H1 (cell line): Measurements from ENCODE around the gene VGLL3. TPM values are rescaled to one million over a fixed set of nuclear protein-coding genes. Genes with fewer than 3 reads are reported as not detected.

ENCODE experiments used
- ASH2L ChIP-seq: fragments of 200-600, 300-600 bp; sonication (generic); IDR thresholded peaks from one replicate; pipeline ENCODE4 v1.7.1; 2017; ENCODE audit warnings: low read length
- CBX5 ChIP-seq: fragments of 300-800, 300-1000 bp; sonication (generic); IDR thresholded peaks from 2 replicates; pipeline ENCODE4 v1.7.1; 2016; ENCODE audit warnings: antibody characterized with exemption, low read length, low read depth
- CHD2 ChIP-seq: IDR thresholded peaks from 2 replicates; pipeline ENCODE4 v1.6.1; 2012; ENCODE audit warnings: low read length, improper control_type of control experiment
- CTBP2 ChIP-seq: IDR thresholded peaks from 2 replicates; pipeline ENCODE4 v1.7.0; 2011; ENCODE audit warnings: borderline replicate concordance, mild to moderate bottlenecking, moderate library complexity, mixed read lengths, low read length; ENCODE audit not compliant: insufficient read depth, insufficient read length
- EP300 ChIP-seq, 2 experiments: IDR thresholded peaks; 1 replicate in 1 of 2; 2 replicates in 1 of 2; pipeline ENCODE4 v1.6.1; 2011 to 2012; ENCODE audit warnings: low read depth in 2 of 2, low read length in 2 of 2, mild to moderate bottlenecking in 2 of 2, borderline replicate concordance in 1 of 2, inconsistent platforms in 1 of 2, moderate library complexity in 1 of 2
- HDAC6 ChIP-seq: IDR thresholded peaks from one replicate; pipeline ENCODE4 v1.7.1; 2012; ENCODE audit warnings: low read depth, mild to moderate bottlenecking, inconsistent platforms, low read length, moderate library complexity
- JUN ChIP-seq: IDR thresholded peaks from 2 replicates; pipeline ENCODE4 v1.6.1; 2011; ENCODE audit warnings: low read depth, mild to moderate bottlenecking, improper control_type of control experiment, low read length
- JUND ChIP-seq: IDR thresholded peaks from 2 replicates; pipeline ENCODE4 v1.6.1; 2011; ENCODE audit warnings: mild to moderate bottlenecking, improper control_type of control experiment, low read length
- KDM4A ChIP-seq: IDR thresholded peaks from one replicate; pipeline ENCODE4 v1.7.1; 2012; ENCODE audit warnings: low read depth, mild to moderate bottlenecking, moderate library complexity, low read length, inconsistent platforms; ENCODE audit not compliant: severe bottlenecking
- POLR2A ChIP-seq, 2 experiments: IDR thresholded peaks; 1 replicate in 1 of 2; 2 replicates in 1 of 2; pipeline ENCODE4 v1.6.1; 2011; ENCODE audit warnings: low read depth in 2 of 2, low read length in 2 of 2, mild to moderate bottlenecking in 2 of 2; ENCODE audit errors: control extremely low read depth in 1 of 2
- POLR2AphosphoS5 ChIP-seq: IDR thresholded peaks from 2 replicates; pipeline ENCODE4 v1.6.1; 2011; ENCODE audit warnings: low read depth, low read length
- SAP30 ChIP-seq: fragments of 300-600 bp; sonication (generic); IDR thresholded peaks from 2 replicates; pipeline ENCODE4 v1.7.1; 2012; ENCODE audit warnings: low read length, moderate library complexity, mild to moderate bottlenecking, inconsistent platforms; ENCODE audit not compliant: insufficient read depth, insufficient replicate concordance
- SP4 ChIP-seq: IDR thresholded peaks from 2 replicates; pipeline ENCODE4 v1.6.1; 2012; ENCODE audit warnings: low read length, inconsistent platforms
- SUZ12 ChIP-seq: fragments of 200-600 bp; sonication (generic); IDR thresholded peaks from 2 replicates; pipeline ENCODE4 v1.6.1; 2012; ENCODE audit warnings: mild to moderate bottlenecking, inconsistent platforms, low read length, moderate library complexity, mixed read lengths
- TAF1 ChIP-seq: IDR thresholded peaks from 2 replicates; pipeline ENCODE4 v1.6.1; 2011; ENCODE audit warnings: mild to moderate bottlenecking, low read depth, low read length
- TBP ChIP-seq: IDR thresholded peaks from 2 replicates; pipeline ENCODE4 v1.6.1; 2011; ENCODE audit warnings: low read depth, low read length, improper control_type of control experiment
- ZNF274 ChIP-seq: IDR thresholded peaks from 2 replicates; pipeline ENCODE4 v1.7.0; 2012; ENCODE audit warnings: low read length, borderline replicate concordance; ENCODE audit errors: extremely low read depth
- polyA plus RNA-seq, 7 experiments: library from polyadenylated mRNA; depleted of rRNA in 3 of 7; stranded (reverse) in 5 of 7; unstranded in 2 of 7; fragments of >200 nt in 5 of 7; fragments of 200-250 nt in 2 of 7; gene quantifications; 1 replicate in 5 of 7; 2 replicates in 1 of 7; 4 replicates in 1 of 7; pipeline versions ENCODE4 v1.2.1 to v1.2.3, GENCODE V29; 2011 to 2013; ENCODE audit warnings: missing spikeins in 2 of 7, mixed read lengths in 2 of 7
- total RNA-seq: library from RNA; stranded (reverse); fragmentation: NEBNext Ultra II Directional; extraction: Animal tissue kit (Norgen Biotek cat#: 25700); gene quantifications from 2 replicates; pipeline ENCODE4 v1.2.1, GENCODE V29; 2021
- TF ChIP-seq, protein P1 (sequence below), 3 experiments: IDR thresholded peaks; 1 replicate in 2 of 3; 2 replicates in 1 of 3; pipeline versions ENCODE4 v1.5.1 to v1.6.1; 2011; ENCODE audit warnings: low read length in 3 of 3, mild to moderate bottlenecking in 3 of 3, inconsistent platforms in 2 of 3, low read depth in 1 of 3, moderate library complexity in 1 of 3; ENCODE audit not compliant: insufficient read depth in 1 of 3; ENCODE audit errors: control extremely low read depth in 1 of 3
- TF ChIP-seq, protein P2 (sequence below): IDR thresholded peaks from 2 replicates; pipeline ENCODE4 v1.6.1; 2011; ENCODE audit warnings: low read depth, mild to moderate bottlenecking, low read length; ENCODE audit not compliant: insufficient read depth
- TF ChIP-seq, protein P3 (sequence below): IDR thresholded peaks from 2 replicates; pipeline ENCODE4 v1.6.1; 2012; ENCODE audit warnings: inconsistent platforms

VGLL3 gene
- total and polyA plus RNA-seq, 2 of the 8 experiments (the other 6 are each of a cell fraction or from before 2014, with no cell fraction given), result 13.4 to 24.2 TPM

DNA sequence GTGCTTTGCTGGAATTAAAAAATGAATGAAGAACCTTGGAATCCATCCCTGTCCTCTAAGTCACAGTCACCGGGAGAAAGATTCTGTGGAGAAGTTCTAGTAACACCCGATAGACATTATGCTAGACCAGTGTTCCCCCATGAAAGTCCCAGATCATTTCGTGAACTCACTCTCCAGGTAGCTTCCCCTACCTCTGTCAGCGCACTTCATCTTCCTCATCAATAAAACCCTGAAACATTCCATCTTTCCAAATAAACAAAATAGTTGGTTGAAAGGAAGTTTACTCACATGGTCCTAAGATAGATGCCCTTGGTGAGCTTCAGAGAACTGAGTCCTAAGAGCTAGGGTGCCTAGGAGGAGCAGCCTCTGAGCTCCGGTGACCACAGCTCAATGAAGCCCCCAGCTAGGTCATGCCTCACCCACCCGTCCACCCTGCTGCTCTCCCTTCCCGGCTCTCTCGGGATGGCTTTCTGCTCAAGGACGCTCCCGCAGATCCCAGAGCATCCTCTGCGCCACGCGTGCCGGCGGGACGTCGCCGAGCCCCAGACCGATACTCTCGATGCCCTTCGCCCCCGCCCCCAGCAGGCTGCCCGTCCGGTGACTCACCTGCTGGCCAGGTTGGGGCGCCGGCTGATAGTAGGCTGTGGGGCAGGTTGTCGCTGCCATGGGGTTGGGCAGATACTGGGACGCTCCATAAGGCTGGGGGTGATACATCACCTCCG lies 776 bp downstream of the VGLL3 start (continued):
- TF ChIP-seq CHD2 (no peak), SUZ12 (no peak; the same call in 1 of the 2 replicates), HDAC6 (no peak), CBX5 (no peak), ZNF274 (no peak), POLR2AphosphoS5 (no peak), JUND (peak; percentile 73), KDM4A (peak; percentile 67), JUN (0 out of 2 replicates have a peak, but pooled peaks have one; percentile 12), EP300 (IDR thresholded peaks at IDR 0.05; ENCODE audit: borderline replicate concordance in 1 of 2, low read depth in 2 of 2, low read length in 2 of 2) (no peak), POLR2A (IDR thresholded peaks at IDR 0.05; ENCODE audit: control extremely low read depth in 1 of 2, low read depth in 2 of 2, low read length in 2 of 2) (0 out of 3 replicates have a peak, but pooled peaks of 1 of the 2 experiments have one; percentile 10), TAF1 (no peak), ASH2L (peak; percentile 63), SAP30 (no peak), SP4 (no peak), TBP (no peak), CTBP2 (no peak)
- TF ChIP-seq, protein P1, sequence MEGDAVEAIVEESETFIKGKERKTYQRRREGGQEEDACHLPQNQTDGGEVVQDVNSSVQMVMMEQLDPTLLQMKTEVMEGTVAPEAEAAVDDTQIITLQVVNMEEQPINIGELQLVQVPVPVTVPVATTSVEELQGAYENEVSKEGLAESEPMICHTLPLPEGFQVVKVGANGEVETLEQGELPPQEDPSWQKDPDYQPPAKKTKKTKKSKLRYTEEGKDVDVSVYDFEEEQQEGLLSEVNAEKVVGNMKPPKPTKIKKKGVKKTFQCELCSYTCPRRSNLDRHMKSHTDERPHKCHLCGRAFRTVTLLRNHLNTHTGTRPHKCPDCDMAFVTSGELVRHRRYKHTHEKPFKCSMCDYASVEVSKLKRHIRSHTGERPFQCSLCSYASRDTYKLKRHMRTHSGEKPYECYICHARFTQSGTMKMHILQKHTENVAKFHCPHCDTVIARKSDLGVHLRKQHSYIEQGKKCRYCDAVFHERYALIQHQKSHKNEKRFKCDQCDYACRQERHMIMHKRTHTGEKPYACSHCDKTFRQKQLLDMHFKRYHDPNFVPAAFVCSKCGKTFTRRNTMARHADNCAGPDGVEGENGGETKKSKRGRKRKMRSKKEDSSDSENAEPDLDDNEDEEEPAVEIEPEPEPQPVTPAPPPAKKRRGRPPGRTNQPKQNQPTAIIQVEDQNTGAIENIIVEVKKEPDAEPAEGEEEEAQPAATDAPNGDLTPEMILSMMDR (IDR thresholded peaks at IDR 0.05; ENCODE audit: control extremely low read depth in 1 of 3, insufficient read depth in 1 of 3, low read depth in 1 of 3, low read length in 3 of 3), result no peak
- TF ChIP-seq, protein P2, sequence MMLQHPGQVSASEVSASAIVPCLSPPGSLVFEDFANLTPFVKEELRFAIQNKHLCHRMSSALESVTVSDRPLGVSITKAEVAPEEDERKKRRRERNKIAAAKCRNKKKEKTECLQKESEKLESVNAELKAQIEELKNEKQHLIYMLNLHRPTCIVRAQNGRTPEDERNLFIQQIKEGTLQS, result no peak
- TF ChIP-seq, protein P3, sequence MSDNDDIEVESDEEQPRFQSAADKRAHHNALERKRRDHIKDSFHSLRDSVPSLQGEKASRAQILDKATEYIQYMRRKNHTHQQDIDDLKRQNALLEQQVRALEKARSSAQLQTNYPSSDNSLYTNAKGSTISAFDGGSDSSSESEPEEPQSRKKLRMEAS, result peak; percentile 69
